K562 (cell line): ENCODE results near the gene HOXC10. TPM values are rescaled to one million over a fixed set of nuclear protein-coding genes. Genes with fewer than 3 reads are reported as not detected.

Experiments
- CHD2 ChIP-seq: IDR thresholded peaks from 2 replicates; pipeline ENCODE4 v1.6.1; 2011; ENCODE audit warnings: low read depth, low read length
- COPS2 ChIP-seq: fragments of 450-650 bp; conservative IDR thresholded peaks from 2 replicates; pipeline ENCODE4 v1.6.1; 2016; ENCODE audit warnings: mild to moderate bottlenecking, moderate library complexity
- DNMT1 ChIP-seq: fragments of 450-650 bp; IDR thresholded peaks from 2 replicates; pipeline ENCODE4 v1.6.1; 2016; ENCODE audit warnings: antibody characterized with exemption, mild to moderate bottlenecking
- FOXK1 ChIP-seq: sonication (generic); formaldehyde crosslinking; IDR thresholded peaks from 2 replicates; pipeline ENCODE4 v1.8.0; 2022; ENCODE audit warnings: missing genetic modification reagents, mild to moderate bottlenecking, borderline replicate concordance
- GATA2 ChIP-seq: sonication (generic); formaldehyde crosslinking; IDR thresholded peaks from 2 replicates; pipeline ENCODE4 v1.4.0; 2020; ENCODE audit warnings: mild to moderate bottlenecking, missing genetic modification reagents
- JUN ChIP-seq, 2 experiments: sonication (generic) in 1 of 2; formaldehyde crosslinking in 1 of 2; IDR thresholded peaks; 2 replicates each; pipeline versions ENCODE4 v1.6.1 to v1.8.0; 2012 to 2022; ENCODE audit warnings: borderline replicate concordance in 2 of 2, mild to moderate bottlenecking in 2 of 2, improper control_type of control experiment in 1 of 2, low read depth in 1 of 2, low read length in 1 of 2, missing genetic modification reagents in 1 of 2
- MAFG ChIP-seq: fragments of 450-650 bp; conservative IDR thresholded peaks from 2 replicates; pipeline ENCODE4 v1.6.1; 2016; ENCODE audit warnings: missing genetic modification characterization, missing compliant biosample characterization
- PTRF ChIP-seq: fragments of 450-650 bp; IDR thresholded peaks from 2 replicates; pipeline ENCODE4 v1.6.1; 2016; ENCODE audit warnings: mild to moderate bottlenecking, missing genetic modification characterization, missing compliant biosample characterization
- SIN3A ChIP-seq, 2 experiments: fragments of 150-350 bp in 1 of 2; IDR thresholded peaks; 2 replicates each; pipeline ENCODE4 v1.6.1; 2011 to 2016; ENCODE audit warnings: borderline replicate concordance in 2 of 2, low read depth in 2 of 2, low read length in 2 of 2, mild to moderate bottlenecking in 2 of 2, moderate library complexity in 2 of 2; ENCODE audit not compliant: control insufficient read depth in 1 of 2
- SMARCA4 ChIP-seq: fragments of 450-650 bp; IDR thresholded peaks from 2 replicates; pipeline ENCODE4 v1.6.1; 2016
- TCFL5 ChIP-seq: fragments of 250-450 bp; sonication (Bioruptor Pico); conservative IDR thresholded peaks from 2 replicates; pipeline ENCODE4 v1.6.1; 2021; ENCODE audit warnings: mild to moderate bottlenecking, moderate library complexity, matching md5 sums
- ZBED1 ChIP-seq: IDR thresholded peaks from 2 replicates; pipeline ENCODE4 v1.6.1; 2014
- ZBTB17 ChIP-seq: fragments of 450-650 bp; formaldehyde crosslinking; IDR thresholded peaks from 2 replicates; pipeline ENCODE4 v1.4.0; 2020; ENCODE audit warnings: mild to moderate bottlenecking
- ZC3H4 ChIP-seq: sonication (generic); formaldehyde crosslinking; IDR thresholded peaks from 2 replicates; pipeline ENCODE4 v1.9.0; 2021; ENCODE audit warnings: missing genetic modification reagents, borderline replicate concordance
- ZFP1 ChIP-seq: fragments of 450-650 bp; formaldehyde crosslinking; IDR thresholded peaks from 2 replicates; pipeline ENCODE4 v1.4.0; 2020; ENCODE audit warnings: mild to moderate bottlenecking, mixed read lengths
- ZFX ChIP-seq: sonication (generic); formaldehyde crosslinking; IDR thresholded peaks from 2 replicates; pipeline ENCODE4 v1.8.0; 2022; ENCODE audit warnings: mild to moderate bottlenecking, missing genetic modification reagents, moderate library complexity
- ZNF518B ChIP-seq: fragments of 250-450 bp; sonication (Bioruptor Pico); IDR thresholded peaks from 2 replicates; pipeline ENCODE4 v1.5.0; 2021; ENCODE audit warnings: mild to moderate bottlenecking, moderate library complexity
- polyA plus RNA-seq, 8 experiments: library from polyadenylated mRNA; depleted of rRNA in 4 of 8; stranded (reverse) in 5 of 8; unstranded in 3 of 8; fragments of >200 nt; fragmentation: Nextera tagmentation in 2 of 8; fragmentation: Illumina TruSeq in 1 of 8; extraction: Ambion mirVana in 2 of 8; extraction: Trizol in 1 of 8; gene quantifications; 2 replicates each; pipeline versions ENCODE4 v1.2.1 to v1.2.3, GENCODE V29; 2011 to 2014; ENCODE audit warnings: inconsistent platforms in 1 of 8, missing spikeins in 1 of 8
- total RNA-seq, 7 experiments: library from RNA; depleted of rRNA in 6 of 7; stranded (reverse); fragments of >200 nt in 6 of 7; fragmentation: Illumina TruSeq in 2 of 7; extraction: Trizol in 2 of 7; gene quantifications; 2 replicates each; pipeline versions ENCODE4 v1.2.1 to v1.2.3, GENCODE V29; 2011 to 2021; ENCODE audit warnings: low replicate concordance in 1 of 7
- TF ChIP-seq, protein P1 (sequence below): fragments of 150-350 bp; IDR thresholded peaks from 2 replicates; pipeline ENCODE4 v1.6.1; 2014; ENCODE audit warnings: low read depth, mild to moderate bottlenecking, low read length, borderline replicate concordance
- TF ChIP-seq, protein P2 (sequence below): sonication (generic); formaldehyde crosslinking; IDR thresholded peaks from 2 replicates; pipeline ENCODE4 v1.8.0; 2022; ENCODE audit warnings: missing genetic modification reagents, mild to moderate bottlenecking, borderline replicate concordance
- TF ChIP-seq, protein P3 (sequence below): fragments of 250-450 bp; sonication (Bioruptor Pico); IDR thresholded peaks from 2 replicates; pipeline ENCODE4 v1.5.0; 2020; ENCODE audit warnings: mild to moderate bottlenecking

Gene HOXC10
- total and polyA plus RNA-seq, 9 of the 15 experiments (the other 6 are each of a cell fraction or from before 2014, with no cell fraction given) = 0.13 to 0.77 (median 0.35) TPM; not detected in 2

- TF ChIP-seq, protein P1, sequence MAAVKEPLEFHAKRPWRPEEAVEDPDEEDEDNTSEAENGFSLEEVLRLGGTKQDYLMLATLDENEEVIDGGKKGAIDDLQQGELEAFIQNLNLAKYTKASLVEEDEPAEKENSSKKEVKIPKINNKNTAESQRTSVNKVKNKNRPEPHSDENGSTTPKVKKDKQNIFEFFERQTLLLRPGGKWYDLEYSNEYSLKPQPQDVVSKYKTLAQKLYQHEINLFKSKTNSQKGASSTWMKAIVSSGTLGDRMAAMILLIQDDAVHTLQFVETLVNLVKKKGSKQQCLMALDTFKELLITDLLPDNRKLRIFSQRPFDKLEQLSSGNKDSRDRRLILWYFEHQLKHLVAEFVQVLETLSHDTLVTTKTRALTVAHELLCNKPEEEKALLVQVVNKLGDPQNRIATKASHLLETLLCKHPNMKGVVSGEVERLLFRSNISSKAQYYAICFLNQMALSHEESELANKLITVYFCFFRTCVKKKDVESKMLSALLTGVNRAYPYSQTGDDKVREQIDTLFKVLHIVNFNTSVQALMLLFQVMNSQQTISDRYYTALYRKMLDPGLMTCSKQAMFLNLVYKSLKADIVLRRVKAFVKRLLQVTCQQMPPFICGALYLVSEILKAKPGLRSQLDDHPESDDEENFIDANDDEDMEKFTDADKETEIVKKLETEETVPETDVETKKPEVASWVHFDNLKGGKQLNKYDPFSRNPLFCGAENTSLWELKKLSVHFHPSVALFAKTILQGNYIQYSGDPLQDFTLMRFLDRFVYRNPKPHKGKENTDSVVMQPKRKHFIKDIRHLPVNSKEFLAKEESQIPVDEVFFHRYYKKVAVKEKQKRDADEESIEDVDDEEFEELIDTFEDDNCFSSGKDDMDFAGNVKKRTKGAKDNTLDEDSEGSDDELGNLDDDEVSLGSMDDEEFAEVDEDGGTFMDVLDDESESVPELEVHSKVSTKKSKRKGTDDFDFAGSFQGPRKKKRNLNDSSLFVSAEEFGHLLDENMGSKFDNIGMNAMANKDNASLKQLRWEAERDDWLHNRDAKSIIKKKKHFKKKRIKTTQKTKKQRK = no peak
- TF ChIP-seq MAFG (no peak), ZFX (peak; percentile 99), GATA2 (CRISPR knock-in tag) (no peak), SIN3A (IDR thresholded peaks at IDR 0.05; ENCODE audit: borderline replicate concordance in 2 of 2, control insufficient read depth in 1 of 2, low read depth in 2 of 2, low read length in 2 of 2) (no peak), ZNF518B (CRISPR knock-in tag) (no peak), CHD2 (no peak), ZBTB17 (peak; percentile 13; the same call in 1 of the 2 replicates), DNMT1 (no peak), JUN (IDR thresholded peaks at IDR 0.05; ENCODE audit: borderline replicate concordance, low read depth, low read length) (no peak), JUN (CRISPR knock-in tag; IDR thresholded peaks at IDR 0.05; ENCODE audit: borderline replicate concordance) (no peak), FOXK1 (CRISPR knock-in tag) (0 out of 2 replicates have a peak, but pooled peaks have one; percentile 19), SMARCA4 (no peak), PTRF (tag) (no peak), ZFP1 (CRISPR knock-in tag) (no peak), ZC3H4 (no peak), COPS2 (no peak), TCFL5 (CRISPR knock-in tag) (no peak), ZBED1 (no peak)
- TF ChIP-seq, protein P2, sequence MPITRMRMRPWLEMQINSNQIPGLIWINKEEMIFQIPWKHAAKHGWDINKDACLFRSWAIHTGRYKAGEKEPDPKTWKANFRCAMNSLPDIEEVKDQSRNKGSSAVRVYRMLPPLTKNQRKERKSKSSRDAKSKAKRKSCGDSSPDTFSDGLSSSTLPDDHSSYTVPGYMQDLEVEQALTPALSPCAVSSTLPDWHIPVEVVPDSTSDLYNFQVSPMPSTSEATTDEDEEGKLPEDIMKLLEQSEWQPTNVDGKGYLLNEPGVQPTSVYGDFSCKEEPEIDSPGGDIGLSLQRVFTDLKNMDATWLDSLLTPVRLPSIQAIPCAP (CRISPR knock-in tag) = no peak
- TF ChIP-seq, protein P3, sequence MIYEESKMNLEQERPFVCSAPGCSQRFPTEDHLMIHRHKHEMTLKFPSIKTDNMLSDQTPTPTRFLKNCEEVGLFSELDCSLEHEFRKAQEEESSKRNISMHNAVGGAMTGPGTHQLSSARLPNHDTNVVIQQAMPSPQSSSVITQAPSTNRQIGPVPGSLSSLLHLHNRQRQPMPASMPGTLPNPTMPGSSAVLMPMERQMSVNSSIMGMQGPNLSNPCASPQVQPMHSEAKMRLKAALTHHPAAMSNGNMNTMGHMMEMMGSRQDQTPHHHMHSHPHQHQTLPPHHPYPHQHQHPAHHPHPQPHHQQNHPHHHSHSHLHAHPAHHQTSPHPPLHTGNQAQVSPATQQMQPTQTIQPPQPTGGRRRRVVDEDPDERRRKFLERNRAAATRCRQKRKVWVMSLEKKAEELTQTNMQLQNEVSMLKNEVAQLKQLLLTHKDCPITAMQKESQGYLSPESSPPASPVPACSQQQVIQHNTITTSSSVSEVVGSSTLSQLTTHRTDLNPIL (CRISPR knock-in tag) = no peak
Measured at GRCh38 chr12:54017878-54018467, 33.0 kb downstream of the HOXC10 start (continued).
